ENCODE data around the gene EML6. TPM values are rescaled to one million over a fixed set of nuclear protein-coding genes. Genes with fewer than 3 reads are reported as not detected.
"Not testable (repeated sequence)": the region's sequence is repeated elsewhere in the genome, so short reads cannot be mapped to it uniquely, and the experiment has no call there.

The EML6 gene
- polyA plus RNA-seq, 2 of the 4 experiments (the other 2 are of a cell fraction), result 1.4 to 1.5 TPM

GRCh38 chr2:54872780-54873179 lies 149.3 kb downstream of the EML6 start:
- FAIRE-seq, result no peak
- CTCF ChIA-PET, result interaction anchor here (0.5 to 2.9 kb wide), 6 partner anchors 8 to 296 kb away, joined by 3 to 7 read pairs (median 4); no protein-coding TSS in a partner anchor
- no peak for ATAC-seq

GRCh38 chr2:54873236-54873635 lies 149.8 kb downstream of the EML6 start:
- 41% methylated on average over 3 of the region's 3 CpGs for WGBS (ENCODE audit: missing lambda C conversion rate)
- H3K4me3 ChIP-seq; H3K9me3 ChIP-seq; POLR2A ChIA-PET; FAIRE-seq; H3K27ac ChIP-seq; DNase-seq (ENCODE audit: low read depth in 1 of 2, low spot score in 1 of 2): not testable (repeated sequence)
- ATAC-seq, result peak in 1 of 2 experiments; percentile 51; a peak in 3 of 6 replicates
- H3K4me2 ChIP-seq, result peak overlapping the region; percentile 30; the same call in 1 of the 3 replicates
- peaks cover 22% of the 10 kb centered on the region for H3K4me1 ChIP-seq
- CTCF ChIA-PET, result interaction anchor here (0.9 to 2.9 kb wide), 5 partner anchors 8 to 296 kb away, joined by 3 to 7 read pairs (median 5); no protein-coding TSS in a partner anchor

More at GRCh38 chr2:54872780-54873179, 149.3 kb downstream of the EML6 start:
- TF ChIP-seq ELK1 (IDR thresholded peaks at IDR 0.05; ENCODE audit: low read depth, low read length), result no peak
- TF ChIP-seq REST (IDR thresholded peaks at IDR 0.05), result no peak
- no peak for TF ChIP-seq FOSL2 (IDR thresholded peaks at IDR 0.05)
- no peak for TF ChIP-seq FOSL2 (CRISPR knock-in tag; IDR thresholded peaks at IDR 0.05)
- TF ChIP-seq HOXA7 (CRISPR knock-in tag; IDR thresholded peaks at IDR 0.05), result no peak
- no peak for TF ChIP-seq SREBF2 (IDR thresholded peaks at IDR 0.05)
- no peak for TF ChIP-seq KDM1A (IDR thresholded peaks at IDR 0.05; ENCODE audit: low read depth)
- TF ChIP-seq HMGXB4 (CRISPR knock-in tag; IDR thresholded peaks at IDR 0.05; ENCODE audit: borderline replicate concordance), result no peak
- no peak for TF ChIP-seq RAD21 (conservative IDR thresholded peaks at IDR 0.05 in 1 of 2, IDR thresholded peaks at IDR 0.05 in 1 of 2)
- TF ChIP-seq FOSB (CRISPR knock-in tag; IDR thresholded peaks at IDR 0.05), result no peak
- TF ChIP-seq ZNF302 (CRISPR knock-in tag; IDR thresholded peaks at IDR 0.05), result no peak
- H3K27ac ChIP-seq, result no peak overlapping the region
- WGBS (ENCODE audit: missing lambda C conversion rate), result 58% methylated on average over 3 of the region's 3 CpGs
- DNase-seq (ENCODE audit: low read depth in 1 of 2, low spot score in 1 of 2), result no peak
- no peak overlapping the region for H3K4me3 ChIP-seq
- POLR2A ChIA-PET, result no interaction called here
- no peaks in the 10 kb centered on the region for H3K9me3 ChIP-seq
- peak overlapping the region; percentile 30; the same call in 1 of the 3 replicates for H3K4me2 ChIP-seq
- H3K4me1 ChIP-seq, result peaks cover 22% of the 10 kb centered on the region

GRCh38 chr2:54876764-54877163 lies 153.3 kb downstream of the EML6 start:
- CTCF ChIA-PET, result interaction anchor here (0.8 to 2.7 kb wide), 4 partner anchors 12 to 95 kb away, joined by 3 to 9 read pairs (median 4); no protein-coding TSS in a partner anchor
- ATAC-seq (no peak), FAIRE-seq (no peak), DNase-seq (ENCODE audit: low read depth in 1 of 2, low spot score in 1 of 2) (no peak)
- Histone ChIP-seq H3K9me3 (no peaks in the 10 kb centered on the region), H3K27ac (no peak overlapping the region), H3K4me2 (no peak overlapping the region), H3K4me1 (peaks cover 16% of the 10 kb centered on the region), H3K4me3 (no peak overlapping the region)
- 59% methylated on average over 1 of the region's 1 CpG for WGBS (ENCODE audit: missing lambda C conversion rate)
- POLR2A ChIA-PET, result no interaction called here
- TF ChIP-seq HOXA7 (CRISPR knock-in tag; IDR thresholded peaks at IDR 0.05), result no peak
- TF ChIP-seq FOXS1 (CRISPR knock-in tag; IDR thresholded peaks at IDR 0.05), result no peak
- TF ChIP-seq SMC3 (IDR thresholded peaks at IDR 0.05), result no peak
- no peak for TF ChIP-seq ESRRA (IDR thresholded peaks at IDR 0.05; ENCODE audit: borderline replicate concordance, low read length)
- TF ChIP-seq JUNB (IDR thresholded peaks at IDR 0.05), result no peak
- no peak for TF ChIP-seq CHD2 (IDR thresholded peaks at IDR 0.05; ENCODE audit: low read length, partially characterized antibody)
- no peak for TF ChIP-seq CBX2 (IDR thresholded peaks at IDR 0.05; ENCODE audit: borderline replicate concordance, low read depth)
- no peak for TF ChIP-seq GATA3 (IDR thresholded peaks at IDR 0.05; ENCODE audit: borderline replicate concordance)
- TF ChIP-seq POLR2A (IDR thresholded peaks at IDR 0.05; ENCODE audit: low read length), result no peak
- no peak for TF ChIP-seq BCL3 (IDR thresholded peaks at IDR 0.05)
- no peak for TF ChIP-seq EP300 (IDR thresholded peaks at IDR 0.05)
- TF ChIP-seq ZFP36 (IDR thresholded peaks at IDR 0.05; ENCODE audit: borderline replicate concordance, partially characterized antibody), result no peak
- TF ChIP-seq REST (IDR thresholded peaks at IDR 0.05), result no peak
- no peak for TF ChIP-seq TFCP2L1 (CRISPR knock-in tag; IDR thresholded peaks at IDR 0.05)

All from A549 (cell line).